ENCODE results near the gene RPS6KA6.

RPS6KA6 gene

GRCh38 chrX:84187533-84188319 lies at the start of gene RPS6KA6:
Gene RPS6KA6, minus strand, starts transcription at chrX:84188199. Its CDS starts 300 bp downstream, at chrX:84187899.
- DNase-seq, result no peak

GRCh38 chrX:84224741-84225140 lies 36.7 kb upstream of the RPS6KA6 start:
- no peak for DNase-seq

- DNase-seq, result no peak
Measured at GRCh38 chrX:84223261-84223660, 35.3 kb upstream of the RPS6KA6 start.

- no peak for DNase-seq
Measured at GRCh38 chrX:84221181-84221580, 33.2 kb upstream of the RPS6KA6 start.

- DNase-seq, result no peak
Measured at GRCh38 chrX:84219551-84219950, 31.6 kb upstream of the RPS6KA6 start.

- DNase-seq, result no peak
Measured at GRCh38 chrX:84218726-84219125, 30.7 kb upstream of the RPS6KA6 start.

- no peak for DNase-seq
Measured at GRCh38 chrX:84216881-84217280, 28.9 kb upstream of the RPS6KA6 start.

GRCh38 chrX:84216406-84216805 lies 28.4 kb upstream of the RPS6KA6 start:
- no peak for DNase-seq

- DNase-seq, result no peak
Measured at GRCh38 chrX:84205276-84205675, 17.3 kb upstream of the RPS6KA6 start.

- no peak for DNase-seq
Measured at GRCh38 chrX:84199688-84200087, 11.7 kb upstream of the RPS6KA6 start.

- no peak for DNase-seq
Measured at GRCh38 chrX:84197550-84197949, 9.6 kb upstream of the RPS6KA6 start.

GRCh38 chrX:84192006-84192405 lies 4.0 kb upstream of the RPS6KA6 start:
- DNase-seq, result no peak

- DNase-seq, result no peak
Measured at GRCh38 chrX:84189125-84189524, 1.1 kb upstream of the RPS6KA6 start.

GRCh38 chrX:84188320-84188834 lies 378 bp upstream of the RPS6KA6 start:
- no peak for DNase-seq

- DNase-seq, result no peak
Measured at GRCh38 chrX:84186603-84187532, 1.1 kb downstream of the RPS6KA6 start.

GRCh38 chrX:84182516-84182915 lies 5.5 kb downstream of the RPS6KA6 start:
- DNase-seq, result no peak

GRCh38 chrX:84175958-84176357 lies 12.0 kb downstream of the RPS6KA6 start:
- DNase-seq, result no peak

GRCh38 chrX:84175274-84175673 lies 12.7 kb downstream of the RPS6KA6 start:
- no peak for DNase-seq

GRCh38 chrX:84174348-84174747 lies 13.7 kb downstream of the RPS6KA6 start:
- no peak for DNase-seq

GRCh38 chrX:84170931-84171330 lies 17.1 kb downstream of the RPS6KA6 start:
- DNase-seq, result no peak

- DNase-seq, result no peak
Measured at GRCh38 chrX:84168574-84168973, 19.4 kb downstream of the RPS6KA6 start.

GRCh38 chrX:84168095-84168494 lies 19.9 kb downstream of the RPS6KA6 start:
- no peak for DNase-seq

GRCh38 chrX:84165711-84166110 lies 22.3 kb downstream of the RPS6KA6 start:
- DNase-seq, result no peak

- no peak for DNase-seq
Measured at GRCh38 chrX:84162401-84162800, 25.6 kb downstream of the RPS6KA6 start.

Data from SIG-M5 (cell line).